Measurements from ENCODE around the gene ASB15.

DNA sequence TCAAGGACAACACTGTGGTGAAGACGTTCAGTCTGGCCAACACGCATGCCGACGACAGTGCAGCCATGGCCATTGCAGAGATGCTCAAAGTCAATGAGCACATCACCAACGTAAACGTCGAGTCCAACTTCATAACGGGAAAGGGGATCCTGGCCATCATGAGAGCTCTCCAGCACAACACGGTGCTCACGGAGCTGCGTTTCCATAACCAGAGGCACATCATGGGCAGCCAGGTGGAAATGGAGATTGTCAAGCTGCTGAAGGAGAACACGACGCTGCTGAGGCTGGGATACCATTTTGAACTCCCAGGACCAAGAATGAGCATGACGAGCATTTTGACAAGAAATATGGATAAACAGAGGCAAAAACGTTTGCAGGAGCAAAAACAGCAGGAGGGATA lies 60.7 kb downstream of the ASB15 start:
- TF ChIP-seq, protein P1, sequence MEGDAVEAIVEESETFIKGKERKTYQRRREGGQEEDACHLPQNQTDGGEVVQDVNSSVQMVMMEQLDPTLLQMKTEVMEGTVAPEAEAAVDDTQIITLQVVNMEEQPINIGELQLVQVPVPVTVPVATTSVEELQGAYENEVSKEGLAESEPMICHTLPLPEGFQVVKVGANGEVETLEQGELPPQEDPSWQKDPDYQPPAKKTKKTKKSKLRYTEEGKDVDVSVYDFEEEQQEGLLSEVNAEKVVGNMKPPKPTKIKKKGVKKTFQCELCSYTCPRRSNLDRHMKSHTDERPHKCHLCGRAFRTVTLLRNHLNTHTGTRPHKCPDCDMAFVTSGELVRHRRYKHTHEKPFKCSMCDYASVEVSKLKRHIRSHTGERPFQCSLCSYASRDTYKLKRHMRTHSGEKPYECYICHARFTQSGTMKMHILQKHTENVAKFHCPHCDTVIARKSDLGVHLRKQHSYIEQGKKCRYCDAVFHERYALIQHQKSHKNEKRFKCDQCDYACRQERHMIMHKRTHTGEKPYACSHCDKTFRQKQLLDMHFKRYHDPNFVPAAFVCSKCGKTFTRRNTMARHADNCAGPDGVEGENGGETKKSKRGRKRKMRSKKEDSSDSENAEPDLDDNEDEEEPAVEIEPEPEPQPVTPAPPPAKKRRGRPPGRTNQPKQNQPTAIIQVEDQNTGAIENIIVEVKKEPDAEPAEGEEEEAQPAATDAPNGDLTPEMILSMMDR (IDR thresholded peaks at IDR 0.05), result no peak
- TF ChIP-seq POLR2A (IDR thresholded peaks at IDR 0.05), result no peak
